H1 (cell line): Measurements from ENCODE around the gene PEX14. TPM values are rescaled to one million over a fixed set of nuclear protein-coding genes. Genes with fewer than 3 reads are reported as not detected.

Experiments
- CEBPB ChIP-seq: IDR thresholded peaks from 2 replicates; pipeline ENCODE4 v1.6.1; 2012; ENCODE audit warnings: low read depth, low read length
- CHD7 ChIP-seq: fragments of 300-600 bp; sonication (generic); IDR thresholded peaks from 2 replicates; pipeline ENCODE4 v1.7.1; 2012; ENCODE audit warnings: low read length, moderate library complexity, mild to moderate bottlenecking, inconsistent platforms; ENCODE audit not compliant: insufficient replicate concordance
- EZH2 ChIP-seq: fragments of 200-600 bp; sonication (generic); IDR thresholded peaks from 2 replicates; pipeline ENCODE4 v1.7.1; 2012; ENCODE audit warnings: low read depth, mild to moderate bottlenecking, moderate library complexity, low read length, inconsistent platforms; ENCODE audit not compliant: severe bottlenecking
- KDM5A ChIP-seq: fragments of 200-600 bp; IDR thresholded peaks from 2 replicates; pipeline ENCODE4 v1.7.1; 2012; ENCODE audit warnings: mild to moderate bottlenecking, low read length, inconsistent platforms, mixed read lengths
- RNF2 ChIP-seq: fragments of 200-900, 300-1000 bp; sonication (generic); IDR thresholded peaks from 2 replicates; pipeline ENCODE4 v1.7.1; 2016; ENCODE audit warnings: borderline replicate concordance, low read depth, mild to moderate bottlenecking, antibody characterized with exemption, low read length; ENCODE audit not compliant: poor library complexity, severe bottlenecking; ENCODE audit errors: missing control alignments
- SAP30 ChIP-seq: fragments of 300-600 bp; sonication (generic); IDR thresholded peaks from 2 replicates; pipeline ENCODE4 v1.7.1; 2012; ENCODE audit warnings: low read length, moderate library complexity, mild to moderate bottlenecking, inconsistent platforms; ENCODE audit not compliant: insufficient read depth, insufficient replicate concordance
- SIN3A ChIP-seq, 2 experiments: IDR thresholded peaks in 1 of 2; conservative IDR thresholded peaks in 1 of 2; 2 replicates each; pipeline ENCODE4 v1.6.1; 2011 to 2012; ENCODE audit warnings: low read length in 2 of 2, improper control_type of control experiment in 1 of 2, low read depth in 1 of 2, mild to moderate bottlenecking in 1 of 2
- SUZ12 ChIP-seq: fragments of 200-600 bp; sonication (generic); IDR thresholded peaks from 2 replicates; pipeline ENCODE4 v1.6.1; 2012; ENCODE audit warnings: mild to moderate bottlenecking, inconsistent platforms, low read length, moderate library complexity, mixed read lengths
- TAF1 ChIP-seq: IDR thresholded peaks from 2 replicates; pipeline ENCODE4 v1.6.1; 2011; ENCODE audit warnings: mild to moderate bottlenecking, low read depth, low read length
- polyA plus RNA-seq, 7 experiments: library from polyadenylated mRNA; depleted of rRNA in 3 of 7; stranded (reverse) in 5 of 7; unstranded in 2 of 7; fragments of >200 nt in 5 of 7; fragments of 200-250 nt in 2 of 7; gene quantifications; 1 replicate in 5 of 7; 2 replicates in 1 of 7; 4 replicates in 1 of 7; pipeline versions ENCODE4 v1.2.1 to v1.2.3, GENCODE V29; 2011 to 2013; ENCODE audit warnings: missing spikeins in 2 of 7, mixed read lengths in 2 of 7
- total RNA-seq: library from RNA; stranded (reverse); fragmentation: NEBNext Ultra II Directional; extraction: Animal tissue kit (Norgen Biotek cat#: 25700); gene quantifications from 2 replicates; pipeline ENCODE4 v1.2.1, GENCODE V29; 2021

The PEX14 gene
- total and polyA plus RNA-seq, 2 of the 8 experiments (the other 6 are each of a cell fraction or from before 2014, with no cell fraction given): 13.0 to 19.8 TPM

GRCh38 chr1:10659646-10660540 lies 185.1 kb downstream of the PEX14 start (continued):
- TF ChIP-seq CHD7 (no peak), KDM5A (no peak), RNF2 (no peak), SUZ12 (no peak), SIN3A (conservative IDR thresholded peaks at IDR 0.05 in 1 of 2, IDR thresholded peaks at IDR 0.05 in 1 of 2; ENCODE audit: low read depth in 1 of 2, low read length in 2 of 2) (no peak), CEBPB (no peak), TAF1 (no peak), SAP30 (no peak), EZH2 (no peak)
